ENCODE data around the gene SCARB1.

GRCh38 chr12:124866883-124867400, 3.3 kb upstream of the SCARB1 start:
- TF ChIP-seq CTCF (IDR thresholded peaks at IDR 0.05; ENCODE audit: low read length) (no peak), EZH2 (optimal IDR thresholded peaks at IDR 0.05; ENCODE audit: low read depth, low read length) (no peak), EZH2phosphoT487 (IDR thresholded peaks at IDR 0.05; ENCODE audit: low read length) (no peak)
